ENCODE measurements around the gene GIMAP2. TPM values are rescaled to one million over a fixed set of nuclear protein-coding genes. Genes with fewer than 3 reads are reported as not detected.

The GIMAP2 gene
- total RNA-seq, 1 donor from 2014 or later = not detected

DNA sequence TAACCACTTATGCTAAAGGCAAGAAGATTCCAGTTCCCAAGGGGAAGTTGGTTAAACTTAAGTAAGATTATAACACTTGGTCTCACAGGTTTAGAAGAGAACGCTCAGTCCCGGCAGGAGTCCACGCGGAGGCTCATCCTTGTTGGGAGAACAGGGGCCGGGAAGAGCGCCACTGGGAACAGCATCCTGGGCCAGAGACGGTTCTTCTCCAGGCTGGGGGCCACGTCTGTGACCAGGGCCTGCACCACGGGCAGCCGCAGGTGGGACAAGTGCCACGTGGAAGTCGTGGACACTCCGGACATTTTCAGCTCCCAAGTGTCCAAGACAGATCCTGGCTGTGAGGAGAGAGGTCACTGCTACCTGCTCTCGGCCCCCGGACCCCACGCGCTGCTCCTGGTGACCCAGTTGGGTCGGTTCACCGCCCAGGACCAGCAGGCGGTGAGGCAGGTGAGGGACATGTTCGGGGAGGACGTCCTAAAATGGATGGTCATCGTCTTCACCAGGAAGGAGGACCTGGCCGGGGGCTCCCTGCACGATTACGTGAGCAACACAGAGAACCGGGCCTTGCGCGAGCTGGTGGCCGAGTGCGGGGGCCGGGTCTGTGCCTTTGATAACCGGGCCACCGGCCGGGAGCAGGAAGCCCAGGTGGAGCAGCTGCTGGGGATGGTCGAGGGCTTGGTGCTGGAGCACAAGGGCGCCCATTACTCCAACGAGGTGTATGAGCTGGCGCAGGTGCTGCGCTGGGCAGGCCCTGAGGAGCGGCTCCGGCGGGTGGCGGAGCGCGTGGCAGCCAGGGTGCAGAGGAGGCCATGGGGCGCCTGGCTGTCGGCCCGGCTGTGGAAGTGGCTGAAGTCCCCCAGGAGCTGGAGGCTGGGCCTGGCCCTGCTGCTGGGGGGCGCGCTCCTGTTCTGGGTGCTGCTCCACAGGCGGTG is 34.7 kb downstream of the GIMAP2 start:
- no peak overlapping the region for H3K4me3 Mint-ChIP-seq (ENCODE audit: unreplicated experiment)
- H3K9me3 Mint-ChIP-seq (ENCODE audit: unreplicated experiment) = no peaks in the 10 kb centered on the region
- DNase-seq = no peak
- peaks cover 7% of the 10 kb centered on the region for H3K27me3 Mint-ChIP-seq (ENCODE audit: unreplicated experiment)
- H3K27ac Mint-ChIP-seq (ENCODE audit: unreplicated experiment) = no peak overlapping the region
- H3K4me1 Mint-ChIP-seq (ENCODE audit: low read depth, unreplicated experiment) = no peaks in the 10 kb centered on the region
- no peaks in the 10 kb centered on the region for H3K36me3 Mint-ChIP-seq (ENCODE audit: unreplicated experiment)
- TF ChIP-seq CTCF (IDR thresholded peaks at IDR 0.05; ENCODE audit: partially characterized antibody, unreplicated experiment) = no peak

- no peak for TF ChIP-seq CTCF (IDR thresholded peaks at IDR 0.05; ENCODE audit: partially characterized antibody, unreplicated experiment)
- Mint-ChIP-seq H3K27ac (ENCODE audit: unreplicated experiment) (no peak overlapping the region), H3K27me3 (ENCODE audit: unreplicated experiment) (peaks cover 7% of the 10 kb centered on the region), H3K36me3 (ENCODE audit: unreplicated experiment) (no peaks in the 10 kb centered on the region), H3K4me1 (ENCODE audit: low read depth, unreplicated experiment) (no peaks in the 10 kb centered on the region), H3K4me3 (ENCODE audit: unreplicated experiment) (no peak overlapping the region), H3K9me3 (ENCODE audit: unreplicated experiment) (peaks cover 3% of the 10 kb centered on the region)
- DNase-seq = no peak
These were observed 36.5 kb downstream of the GIMAP2 start for GRCh38 chr7:150721970-150722373.

DNA sequence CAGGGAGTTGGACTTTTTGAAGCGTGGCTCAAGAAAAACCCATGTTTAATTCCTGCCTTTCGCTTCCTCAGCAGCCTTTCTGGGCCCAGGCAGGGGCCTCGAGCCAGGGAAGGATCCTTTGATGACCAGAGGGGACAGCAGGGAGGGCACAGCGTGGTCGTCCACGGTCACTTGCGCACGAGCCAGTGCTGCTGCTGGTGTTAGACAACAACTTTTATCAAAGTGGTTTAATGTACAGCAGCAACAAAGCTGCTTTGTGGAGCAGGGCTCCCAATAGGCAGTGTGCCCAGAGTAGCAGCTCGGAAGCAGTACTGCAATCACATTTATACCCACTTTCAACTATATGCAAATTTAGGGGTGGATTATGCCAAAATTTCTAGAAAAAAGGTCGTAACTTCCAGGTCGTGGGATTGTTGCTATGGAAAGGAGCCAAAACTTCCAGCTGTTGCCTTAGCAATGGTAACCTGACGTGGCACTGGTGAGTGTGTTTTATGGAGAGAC is 37.0 kb downstream of the GIMAP2 start:
- Mint-ChIP-seq H3K36me3 (ENCODE audit: unreplicated experiment) (no peaks in the 10 kb centered on the region), H3K4me3 (ENCODE audit: unreplicated experiment) (no peak overlapping the region), H3K9me3 (ENCODE audit: unreplicated experiment) (peaks cover 3% of the 10 kb centered on the region), H3K27ac (ENCODE audit: unreplicated experiment) (no peak overlapping the region), H3K27me3 (ENCODE audit: unreplicated experiment) (peaks cover 7% of the 10 kb centered on the region), H3K4me1 (ENCODE audit: low read depth, unreplicated experiment) (no peaks in the 10 kb centered on the region)
- no peak for DNase-seq
- no peak for TF ChIP-seq CTCF (IDR thresholded peaks at IDR 0.05; ENCODE audit: partially characterized antibody, unreplicated experiment)

- Mint-ChIP-seq H3K36me3 (ENCODE audit: unreplicated experiment) (no peaks in the 10 kb centered on the region), H3K9me3 (ENCODE audit: unreplicated experiment) (peaks cover 3% of the 10 kb centered on the region), H3K27me3 (ENCODE audit: unreplicated experiment) (peaks cover 8% of the 10 kb centered on the region), H3K4me1 (ENCODE audit: low read depth, unreplicated experiment) (no peaks in the 10 kb centered on the region), H3K4me3 (ENCODE audit: unreplicated experiment) (no peak overlapping the region), H3K27ac (ENCODE audit: unreplicated experiment) (no peak overlapping the region)
- no peak for DNase-seq
- TF ChIP-seq CTCF (IDR thresholded peaks at IDR 0.05; ENCODE audit: partially characterized antibody, unreplicated experiment) = no peak
These were observed 38.0 kb downstream of the GIMAP2 start for GRCh38 chr7:150723467-150723866.

- Mint-ChIP-seq H3K9me3 (ENCODE audit: unreplicated experiment) (peaks cover 3% of the 10 kb centered on the region), H3K4me3 (ENCODE audit: unreplicated experiment) (no peak overlapping the region), H3K4me1 (ENCODE audit: low read depth, unreplicated experiment) (no peaks in the 10 kb centered on the region), H3K36me3 (ENCODE audit: unreplicated experiment) (no peaks in the 10 kb centered on the region), H3K27ac (ENCODE audit: unreplicated experiment) (no peak overlapping the region), H3K27me3 (ENCODE audit: unreplicated experiment) (peaks cover 5% of the 10 kb centered on the region)
- no peak for DNase-seq
- no peak for TF ChIP-seq CTCF (IDR thresholded peaks at IDR 0.05; ENCODE audit: partially characterized antibody, unreplicated experiment)
These were observed 41.9 kb downstream of the GIMAP2 start for GRCh38 chr7:150727381-150727780.

Measured in glutamatergic neuron (in vitro differentiated cells).